Measurements from ENCODE around the gene PIP5KL1. TPM values are rescaled to one million over a fixed set of nuclear protein-coding genes. Genes with fewer than 3 reads are reported as not detected.

PIP5KL1 gene
- total RNA-seq, 1 donor from 2014 or later = 6.1 TPM

DNA sequence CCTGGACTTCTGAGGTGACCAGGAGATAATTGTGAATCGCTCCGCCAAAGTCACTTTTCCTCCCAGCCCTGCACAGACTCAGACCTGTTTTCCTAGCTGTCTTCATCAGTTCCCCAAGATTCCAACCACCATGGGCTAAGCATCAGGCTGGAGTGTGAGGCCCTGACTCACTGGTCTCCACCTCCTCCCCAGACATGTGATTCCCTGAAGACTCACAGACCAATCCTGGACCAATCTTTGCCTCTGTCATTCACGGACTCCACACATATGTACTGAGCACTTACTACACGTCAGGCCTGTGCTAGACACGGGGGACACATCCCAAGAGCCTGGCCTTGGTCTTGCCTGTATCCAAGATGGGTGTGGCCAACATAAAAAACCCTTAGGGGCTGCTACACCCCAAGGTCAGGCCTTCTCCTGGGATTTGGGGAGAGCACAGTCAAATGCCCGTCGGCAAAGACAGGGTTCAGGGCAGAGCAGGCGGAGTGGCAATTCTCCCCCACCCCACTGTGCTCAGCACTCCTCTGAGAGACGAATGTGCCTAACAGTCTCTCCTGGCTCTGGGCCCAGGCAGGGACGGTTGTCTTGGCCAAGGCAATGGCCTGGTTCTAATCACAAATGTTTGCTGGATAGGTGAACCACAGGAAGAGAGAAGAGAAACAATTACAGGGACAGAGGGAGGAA is 38.3 kb upstream of the PIP5KL1 start:
- no peak for FAIRE-seq
- no peak for DNase-seq (ENCODE audit: low spot score in 2 of 2)

GRCh38 chr9:127968042-127968441 is 37.5 kb upstream of the PIP5KL1 start:
- DNase-seq (ENCODE audit: low spot score in 2 of 2) (no peak), FAIRE-seq (no peak)

GRCh38 chr9:127967151-127967809 is 36.7 kb upstream of the PIP5KL1 start:
- no peak for FAIRE-seq

DNA sequence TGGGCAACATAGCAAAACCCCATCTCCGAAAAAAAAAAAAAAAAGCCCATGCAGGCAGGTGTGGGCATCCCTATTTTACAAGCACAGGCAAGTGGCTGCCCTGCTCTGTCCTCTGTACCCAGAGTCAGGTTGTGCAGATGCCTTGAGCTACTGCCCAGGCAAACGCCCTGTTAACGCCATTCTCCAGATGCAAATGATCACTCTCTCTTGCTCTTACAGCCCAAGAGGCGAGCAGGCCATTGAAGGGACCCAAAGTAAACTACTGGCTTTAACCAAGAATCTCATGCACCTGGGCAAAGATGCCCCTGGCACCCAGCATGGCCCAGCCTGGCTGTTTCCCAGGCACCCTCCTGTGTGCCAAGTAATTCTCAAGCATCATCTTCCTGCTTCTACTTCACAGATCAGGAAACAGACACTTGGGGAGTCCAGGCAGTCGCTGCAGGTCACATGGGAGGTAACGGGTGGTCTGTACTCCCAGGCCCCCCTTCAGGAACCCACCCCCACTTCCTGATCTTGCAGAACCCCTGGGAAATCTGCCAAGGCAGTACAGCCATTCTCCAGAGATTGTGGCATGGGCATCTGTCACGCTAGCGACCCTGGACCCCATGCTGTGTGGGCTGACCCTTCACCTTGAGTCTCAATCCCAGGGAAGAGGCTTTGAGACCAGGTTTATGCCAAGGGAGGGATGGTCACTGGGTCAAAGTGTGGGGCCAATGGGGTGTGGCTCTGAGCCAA is 36.0 kb upstream of the PIP5KL1 start:
- no peak for FAIRE-seq
- no peak for DNase-seq (ENCODE audit: low spot score in 2 of 2)

More at GRCh38 chr9:127967151-127967809, 36.7 kb upstream of the PIP5KL1 start:
- no peak for DNase-seq (ENCODE audit: low spot score in 2 of 2)

DNA sequence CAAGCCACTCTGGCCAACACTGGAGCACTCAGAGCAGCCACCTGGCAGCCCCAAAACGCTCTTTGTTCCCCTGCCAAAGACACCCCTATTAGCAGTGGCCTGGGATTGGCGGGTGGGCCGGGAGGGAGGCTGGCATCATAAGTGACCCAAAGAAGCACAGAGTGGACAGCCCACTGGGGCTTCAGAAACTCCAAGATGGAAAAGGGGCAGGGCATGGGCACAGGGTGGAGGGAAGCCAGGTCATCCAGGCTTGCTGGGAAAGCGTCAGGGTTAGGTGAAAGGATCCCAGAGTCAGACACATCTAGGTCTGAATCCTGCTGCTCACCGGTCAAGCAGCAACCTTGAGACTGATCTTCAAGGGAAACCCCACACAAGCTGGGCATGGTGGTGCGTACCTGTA is 35.4 kb upstream of the PIP5KL1 start:
- FAIRE-seq (no peak), DNase-seq (ENCODE audit: low spot score in 2 of 2) (no peak)

DNA sequence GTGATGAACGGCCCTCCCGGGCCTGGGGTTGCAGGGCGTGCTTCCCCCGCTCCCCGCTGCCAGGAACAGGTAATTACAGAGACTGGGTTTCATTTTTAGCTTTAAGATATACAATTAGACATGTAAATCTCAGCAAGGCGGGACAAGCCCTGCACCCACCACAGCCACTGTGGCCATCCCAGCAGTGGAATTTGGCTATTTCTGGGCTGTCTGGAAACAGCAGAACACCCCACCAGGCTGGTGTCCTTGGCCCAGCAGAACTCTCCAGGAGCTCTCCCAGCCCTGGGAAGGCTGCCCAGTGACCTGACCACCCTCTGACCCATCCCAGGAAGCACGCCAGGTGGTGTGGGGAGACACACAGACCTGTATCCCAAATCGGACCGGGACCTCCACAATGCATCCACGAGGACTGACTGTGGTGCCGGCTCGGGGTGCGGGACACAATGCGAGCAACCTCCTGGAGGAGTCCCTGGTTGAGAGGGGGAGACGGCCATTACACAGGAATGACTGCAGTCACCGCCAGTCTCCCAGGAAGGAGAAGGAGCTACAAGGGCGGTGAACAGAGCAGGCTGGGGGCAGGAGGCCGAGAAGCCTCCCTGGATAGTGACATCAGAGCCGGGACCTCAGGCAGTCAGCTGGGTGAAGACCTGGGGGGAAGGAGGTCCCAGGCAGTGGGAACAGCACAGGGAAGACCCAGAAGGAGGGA is 32.9 kb upstream of the PIP5KL1 start:
- DNase-seq (ENCODE audit: low spot score in 2 of 2) = no peak
- no peak for FAIRE-seq

- FAIRE-seq = no peak
- DNase-seq (ENCODE audit: low spot score in 2 of 2) = no peak
Observed at GRCh38 chr9:127963041-127963358, 32.4 kb upstream of the PIP5KL1 start.

DNA sequence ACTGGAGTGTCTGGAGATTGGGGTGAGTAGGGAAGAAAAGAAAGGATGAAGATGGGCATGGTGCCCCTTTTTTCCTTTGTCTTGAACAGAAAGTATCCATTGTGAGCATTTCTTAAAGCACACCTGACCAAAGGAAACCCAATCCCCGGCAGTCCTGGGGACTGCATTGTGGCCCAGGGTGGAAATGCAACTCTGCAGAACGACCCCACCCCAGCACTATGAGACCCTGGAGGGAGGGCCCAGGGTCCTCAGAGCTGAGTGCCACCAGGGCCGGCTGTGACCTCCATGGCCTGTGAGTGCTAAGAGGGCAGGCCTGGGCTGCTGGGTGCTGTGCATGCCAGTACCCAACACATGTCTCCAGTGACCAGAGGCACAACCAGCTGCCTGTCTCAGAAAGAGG is 31.7 kb upstream of the PIP5KL1 start:
- FAIRE-seq = no peak
- no peak for DNase-seq (ENCODE audit: low spot score in 2 of 2)

- DNase-seq (ENCODE audit: low spot score in 2 of 2) (no peak), FAIRE-seq (no peak)
Observed at GRCh38 chr9:127961613-127962155, 31.1 kb upstream of the PIP5KL1 start.

- FAIRE-seq (no peak), DNase-seq (ENCODE audit: low spot score in 2 of 2) (no peak)
Observed at GRCh38 chr9:127961155-127961490, 30.5 kb upstream of the PIP5KL1 start.

GRCh38 chr9:127960410-127961154 is 30.0 kb upstream of the PIP5KL1 start:
- FAIRE-seq = no peak
- no peak for DNase-seq (ENCODE audit: low spot score in 2 of 2)

DNA sequence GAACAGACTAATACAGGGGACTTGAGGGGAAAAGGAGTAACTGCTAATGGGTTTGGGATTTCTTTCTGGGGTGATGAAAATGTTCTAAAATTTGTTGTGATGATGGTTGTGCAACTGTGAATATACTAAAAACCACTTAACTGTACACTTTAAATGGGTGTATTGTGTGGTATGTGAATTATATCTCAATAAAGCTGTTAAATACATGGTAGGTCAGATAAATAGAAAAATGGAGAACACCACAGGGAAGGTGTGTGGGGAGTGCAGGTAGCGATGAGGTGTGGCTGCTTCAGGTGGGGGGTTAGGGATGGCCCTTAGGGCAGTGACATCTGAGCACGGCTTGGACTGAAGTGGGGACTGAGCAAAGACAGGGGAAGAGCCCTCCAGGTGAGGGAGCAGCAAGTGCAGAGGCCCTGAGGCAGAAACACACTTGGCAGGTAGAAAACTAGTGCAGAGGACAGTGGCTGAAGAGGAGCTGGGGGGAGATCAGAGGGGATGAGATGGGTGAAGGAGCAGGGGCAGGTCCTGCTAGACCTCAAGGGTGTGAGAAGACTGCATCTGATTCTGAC is 29.3 kb upstream of the PIP5KL1 start:
- FAIRE-seq = no peak
- DNase-seq (ENCODE audit: low spot score in 2 of 2) = no peak

GRCh38 chr9:127959398-127959797 is 28.8 kb upstream of the PIP5KL1 start:
- FAIRE-seq = no peak

DNA sequence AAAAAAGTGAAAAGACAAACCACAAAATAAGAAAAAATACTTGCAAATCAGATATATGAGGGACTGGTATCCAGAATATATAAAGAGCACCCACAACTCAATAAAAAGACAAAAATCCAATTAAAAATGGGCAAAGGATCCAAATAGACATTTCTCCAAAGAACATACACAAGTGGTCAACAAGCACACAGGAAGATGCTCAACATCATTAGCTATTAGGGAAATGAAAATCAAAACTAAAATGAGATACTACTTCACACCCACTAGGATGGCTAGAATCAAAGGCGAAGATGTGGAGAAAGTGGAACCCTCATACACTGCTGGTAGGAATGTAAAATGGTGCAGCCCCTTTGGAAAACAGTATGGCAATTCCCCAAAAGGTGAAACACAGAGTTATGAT is 28.2 kb upstream of the PIP5KL1 start:
- DNase-seq (ENCODE audit: low spot score in 2 of 2) (no peak), FAIRE-seq (no peak)

More at GRCh38 chr9:127959398-127959797, 28.8 kb upstream of the PIP5KL1 start:
- no peak for DNase-seq (ENCODE audit: low spot score in 2 of 2)

GRCh38 chr9:127955294-127956015 is 24.9 kb upstream of the PIP5KL1 start:
- DNase-seq (ENCODE audit: low spot score in 2 of 2) = peak in 1 of 2 donors; percentile 77
- no peak for FAIRE-seq

DNA sequence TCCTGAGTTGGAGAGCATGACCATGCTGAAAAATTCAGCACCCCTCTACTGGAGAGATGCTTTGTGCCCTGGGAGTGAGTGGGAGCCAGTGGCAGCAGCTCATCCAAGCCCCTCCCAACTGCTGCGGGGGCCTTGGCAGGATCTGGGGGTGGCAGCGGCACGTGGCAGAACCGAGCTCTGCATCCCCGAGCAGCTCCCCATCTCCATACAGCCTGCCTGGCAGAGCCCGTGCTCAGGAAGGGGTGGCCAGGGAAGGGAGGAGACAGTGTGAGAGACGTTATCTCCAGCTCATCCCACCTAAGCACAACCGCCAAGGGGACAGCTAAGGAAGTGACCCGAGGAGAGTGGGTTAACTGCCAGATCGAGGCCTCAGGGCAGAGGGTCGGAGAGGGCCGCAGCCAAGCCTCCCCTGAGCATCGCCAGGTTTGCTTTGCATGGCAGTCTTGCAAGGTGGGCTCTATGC is 24.3 kb upstream of the PIP5KL1 start:
- no peak for FAIRE-seq
- DNase-seq (ENCODE audit: low spot score in 2 of 2) = peak in 1 of 2 donors; percentile 70

DNA sequence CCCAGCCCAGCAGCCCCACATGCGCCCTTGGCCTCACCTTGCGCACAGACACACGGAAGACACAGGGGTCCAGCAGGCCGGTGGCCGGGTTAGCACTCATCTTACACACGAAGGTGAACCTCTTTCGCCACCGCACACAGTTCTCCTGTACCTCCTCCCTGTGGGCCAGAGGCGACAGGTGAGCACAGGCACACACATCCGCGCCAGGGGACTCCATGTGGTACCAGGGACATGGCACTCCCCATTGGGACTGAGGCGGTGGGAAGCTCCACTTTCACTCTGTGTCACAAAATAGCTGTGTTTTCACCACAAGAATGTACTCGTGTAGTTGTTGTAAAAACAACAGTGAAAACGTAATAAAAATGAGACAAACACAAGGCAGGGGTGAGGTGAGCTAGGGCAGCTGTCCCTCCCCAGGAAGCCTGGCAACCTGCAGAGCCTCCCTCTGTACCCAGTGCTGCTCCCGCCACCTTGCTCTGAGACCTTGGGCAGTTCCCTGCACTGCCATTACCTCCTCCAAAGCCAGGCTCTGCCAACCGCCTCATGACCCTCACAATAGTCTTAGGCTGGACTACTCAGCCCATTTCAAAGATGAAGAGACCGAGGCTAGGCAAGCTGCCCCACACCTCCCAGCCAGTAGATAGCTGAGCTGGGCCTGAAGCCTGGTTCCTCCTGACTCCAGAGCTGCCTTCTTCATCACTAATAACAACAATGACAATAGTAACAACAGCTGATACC is 23.4 kb upstream of the PIP5KL1 start:
- DNase-seq (ENCODE audit: low spot score in 2 of 2) = no peak
- no peak for FAIRE-seq

DNA sequence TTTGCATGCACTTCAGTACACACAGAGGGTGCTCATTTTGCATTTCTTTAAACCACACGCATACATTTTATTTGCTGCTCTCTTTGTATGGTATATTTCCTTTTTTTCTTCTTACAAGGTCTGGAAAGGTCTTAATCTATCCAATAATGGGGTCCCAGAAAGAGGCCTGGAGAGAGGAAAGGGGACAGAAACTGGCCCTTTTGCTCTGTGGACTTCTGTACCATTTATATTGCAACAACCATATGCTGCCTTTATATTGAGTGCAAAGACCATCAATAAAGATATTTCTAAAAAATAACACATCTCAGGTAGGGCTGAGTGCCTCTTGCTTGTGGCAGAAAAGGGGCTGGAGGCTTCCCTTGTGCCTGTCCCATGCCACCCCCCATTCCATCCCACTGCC is 22.6 kb upstream of the PIP5KL1 start:
- FAIRE-seq (no peak), DNase-seq (ENCODE audit: low spot score in 2 of 2) (no peak)

Data from frontal cortex (tissue), 4 donors.